A673 (cell line): Measurements from ENCODE around the gene RICTOR. TPM values are rescaled to one million over a fixed set of nuclear protein-coding genes. Genes with fewer than 3 reads are reported as not detected.

Experiments used
- BruUV-seq: library from RNA; stranded (reverse); fragments of 400-500 nt; replicated peaks from 2 replicates; lab custom pipeline; 2021; lab: Mats Ljungman, UMichigan
- CTCF ChIA-PET: fragments of 300-600 bp; sonication (Branson Sonifier 250); formaldehyde crosslinking; loops from one replicate; lab custom pipeline; 2022; ENCODE audit warnings: antibody characterized with exemption; lab: Charles Lee
- POLR2A ChIA-PET: fragments of 300-600 bp; sonication (Branson Sonifier 250); formaldehyde crosslinking; loops from one replicate; lab custom pipeline; 2022; ENCODE audit warnings: antibody characterized with exemption; ENCODE audit not compliant: low non-redundant PET; lab: Charles Lee
- DNase-seq: peaks from one replicate; pipeline ENCODE4 v3.0.0-alpha.2; 2015; ENCODE audit warnings: low spot score
- H3K27ac ChIP-seq: fragments of 200-600 bp; sonication (generic); 2 replicates; pipeline ENCODE4 v1.5.1; 2016; ENCODE audit warnings: mixed run types, low read depth, mild to moderate bottlenecking, mixed read lengths, antibody characterized with exemption, low read length; ENCODE audit not compliant: poor library complexity, severe bottlenecking
- H3K27me3 ChIP-seq: fragments of 200-600 bp; sonication (generic); replicated peaks from 2 replicates; pipeline ENCODE4 v1.6.1; 2017; ENCODE audit warnings: mixed run types, low read depth, mild to moderate bottlenecking, mixed read lengths, antibody characterized with exemption, low read length; ENCODE audit not compliant: insufficient read depth, poor library complexity
- H3K36me3 ChIP-seq: fragments of 200-600 bp; sonication (generic); 2 replicates; pipeline ENCODE4 v1.6.1; 2016; ENCODE audit warnings: mixed run types, mild to moderate bottlenecking, mixed read lengths, antibody characterized with exemption, low read length; ENCODE audit not compliant: insufficient read depth, poor library complexity, severe bottlenecking
- H3K4me1 ChIP-seq: fragments of 200-600 bp; sonication (generic); 2 replicates; pipeline ENCODE4 v1.6.1; 2017; ENCODE audit warnings: mixed run types, mild to moderate bottlenecking, mixed read lengths, antibody characterized with exemption, low read length; ENCODE audit not compliant: insufficient read depth, poor library complexity, severe bottlenecking
- H3K4me3 ChIP-seq: fragments of 200-600 bp; sonication (generic); 2 replicates; pipeline ENCODE4 v1.5.1; 2016; ENCODE audit warnings: low read depth, mixed run types, mild to moderate bottlenecking, mixed read lengths, low read length; ENCODE audit not compliant: poor library complexity, severe bottlenecking
- H3K9me3 ChIP-seq: fragments of 200-600 bp; sonication (generic); 2 replicates; pipeline ENCODE4 v1.6.1; 2016; ENCODE audit warnings: mixed run types, low read depth, mild to moderate bottlenecking, mixed read lengths, antibody characterized with exemption, low read length; ENCODE audit not compliant: poor library complexity, severe bottlenecking
- EZH2 ChIP-seq: fragments of 200-600 bp; sonication (generic); IDR thresholded peaks from 2 replicates; pipeline ENCODE4 v1.6.1; 2017; ENCODE audit warnings: borderline replicate concordance, low read depth, mild to moderate bottlenecking, mixed read lengths, antibody characterized with exemption, low read length; ENCODE audit not compliant: poor library complexity, severe bottlenecking
- intact Hi-C: fragments of 100-400 bp; cut with micrococcal nuclease; formaldehyde crosslinking; loops from one replicate; pipeline ENCODE4 v1.10.0; 2022; ENCODE audit not compliant: unreplicated experiment
- total RNA-seq: library from RNA; stranded (reverse); gene quantifications from 2 replicates; pipeline ENCODE4 v1.2.3, GENCODE V29; 2021
- TF ChIP-seq, protein P1 (sequence below): fragments of 300-800, 200-600 bp; sonication (generic); conservative IDR thresholded peaks from 2 replicates; pipeline ENCODE4 v1.5.1; 2017; ENCODE audit warnings: low read depth, mild to moderate bottlenecking, antibody characterized with exemption, low read length, moderate library complexity, mixed read lengths

Gene RICTOR
- total RNA-seq, 1 experiment from 2014 or later = 23.3 TPM

DNA sequence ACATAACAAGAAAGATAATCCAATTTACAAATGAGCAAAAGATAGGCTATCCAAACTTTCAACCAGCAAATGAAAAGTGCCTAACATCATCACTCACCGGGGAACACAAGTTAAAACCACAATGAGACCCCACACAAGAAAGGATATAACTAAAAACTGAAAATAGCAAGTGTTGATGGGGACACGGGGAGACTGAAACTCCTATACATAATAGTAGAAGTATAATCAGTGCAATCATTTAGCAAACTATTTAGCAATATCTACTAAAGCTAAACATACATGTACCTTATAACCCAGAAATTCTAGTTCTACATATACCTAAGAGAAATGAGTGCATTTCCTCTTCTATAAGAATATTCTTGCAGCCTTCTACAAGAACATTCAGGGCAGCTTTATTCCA is 72.5 kb downstream of the RICTOR start:
- H3K27ac ChIP-seq = no peak overlapping the region
- no peaks in the 10 kb centered on the region for H3K27me3 ChIP-seq
- ChIA-PET CTCF (no interaction called here), POLR2A (no interaction called here)
- no peak for DNase-seq
- no peaks in the 10 kb centered on the region for H3K9me3 ChIP-seq
- TF ChIP-seq, protein P1, sequence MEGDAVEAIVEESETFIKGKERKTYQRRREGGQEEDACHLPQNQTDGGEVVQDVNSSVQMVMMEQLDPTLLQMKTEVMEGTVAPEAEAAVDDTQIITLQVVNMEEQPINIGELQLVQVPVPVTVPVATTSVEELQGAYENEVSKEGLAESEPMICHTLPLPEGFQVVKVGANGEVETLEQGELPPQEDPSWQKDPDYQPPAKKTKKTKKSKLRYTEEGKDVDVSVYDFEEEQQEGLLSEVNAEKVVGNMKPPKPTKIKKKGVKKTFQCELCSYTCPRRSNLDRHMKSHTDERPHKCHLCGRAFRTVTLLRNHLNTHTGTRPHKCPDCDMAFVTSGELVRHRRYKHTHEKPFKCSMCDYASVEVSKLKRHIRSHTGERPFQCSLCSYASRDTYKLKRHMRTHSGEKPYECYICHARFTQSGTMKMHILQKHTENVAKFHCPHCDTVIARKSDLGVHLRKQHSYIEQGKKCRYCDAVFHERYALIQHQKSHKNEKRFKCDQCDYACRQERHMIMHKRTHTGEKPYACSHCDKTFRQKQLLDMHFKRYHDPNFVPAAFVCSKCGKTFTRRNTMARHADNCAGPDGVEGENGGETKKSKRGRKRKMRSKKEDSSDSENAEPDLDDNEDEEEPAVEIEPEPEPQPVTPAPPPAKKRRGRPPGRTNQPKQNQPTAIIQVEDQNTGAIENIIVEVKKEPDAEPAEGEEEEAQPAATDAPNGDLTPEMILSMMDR = no peak
- no peak for TF ChIP-seq EZH2
- H3K4me3 ChIP-seq = no peak overlapping the region
- BruUV-seq = no TSS peak
- intact Hi-C loops = no loop called here
- H3K4me1 ChIP-seq = no peaks in the 10 kb centered on the region
- H3K36me3 ChIP-seq = no peaks in the 10 kb centered on the region

DNA sequence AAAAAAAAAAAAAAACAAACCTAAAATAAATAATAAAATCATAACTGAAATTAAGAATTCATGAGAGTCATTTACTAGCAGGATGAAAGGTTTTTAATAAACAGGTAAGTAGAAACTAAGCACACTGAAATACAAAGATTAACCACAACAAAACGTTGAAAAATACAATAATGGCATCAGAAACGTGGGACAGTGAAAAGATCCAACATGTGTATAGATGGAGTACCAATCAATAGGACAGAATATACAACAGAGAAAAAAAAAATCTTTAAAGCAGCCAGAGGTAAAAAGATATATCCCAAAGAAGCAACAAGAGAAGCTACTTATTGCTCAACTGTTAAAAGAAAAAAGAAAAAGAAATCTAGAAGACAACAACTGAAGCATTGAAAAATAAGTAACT is 75.2 kb downstream of the RICTOR start:
- H3K36me3 ChIP-seq = no peaks in the 10 kb centered on the region
- intact Hi-C loops = no loop called here
- no TSS peak for BruUV-seq
- no peak overlapping the region for H3K4me3 ChIP-seq
- DNase-seq = no peak
- H3K27me3 ChIP-seq = no peaks in the 10 kb centered on the region
- no peak for TF ChIP-seq EZH2
- TF ChIP-seq, protein P1 = no peak
- H3K9me3 ChIP-seq = no peaks in the 10 kb centered on the region
- CTCF ChIA-PET = no interaction called here
- no peak overlapping the region for H3K27ac ChIP-seq
- POLR2A ChIA-PET = no interaction called here
- no peaks in the 10 kb centered on the region for H3K4me1 ChIP-seq

DNA sequence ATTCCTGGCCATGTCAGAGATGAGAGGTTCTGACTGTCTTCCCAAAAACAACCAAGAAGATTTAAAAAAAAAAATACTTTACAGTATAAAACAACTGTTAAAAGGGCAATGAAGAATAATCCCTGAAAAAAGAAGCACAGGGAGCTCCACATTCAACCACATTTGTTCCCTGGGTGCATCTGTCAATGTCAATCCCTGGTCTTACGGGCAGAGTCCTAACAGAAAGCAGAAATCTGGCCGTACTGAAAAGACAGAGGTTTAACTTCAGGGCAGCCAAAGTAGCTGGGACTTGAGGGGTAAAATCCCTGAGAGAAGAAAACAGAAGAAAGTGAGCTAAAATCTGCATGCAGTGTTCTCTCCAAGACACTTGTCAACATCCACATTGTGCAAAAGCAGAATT is 76.6 kb downstream of the RICTOR start:
- no TSS peak for BruUV-seq
- H3K27ac ChIP-seq = no peak overlapping the region
- POLR2A ChIA-PET = no interaction called here

More for the DNA sequence above, 76.6 kb downstream of the RICTOR start:
- Histone ChIP-seq H3K36me3 (no peaks in the 10 kb centered on the region), H3K27me3 (no peaks in the 10 kb centered on the region), H3K4me1 (no peaks in the 10 kb centered on the region), H3K4me3 (no peak overlapping the region), H3K9me3 (no peaks in the 10 kb centered on the region)
- no peak for DNase-seq
- CTCF ChIA-PET = no interaction called here
- intact Hi-C loops = no loop called here
- TF ChIP-seq, protein P1 = no peak
- TF ChIP-seq EZH2 = no peak
